ENCODE measurements around the gene RNF112. TPM values are rescaled to one million over a fixed set of nuclear protein-coding genes. Genes with fewer than 3 reads are reported as not detected.
A peak's percentile ranks its signal among the peaks of the same experiment; 100 is the strongest.

Gene RNF112
- polyA plus RNA-seq, 6 donors from 2014 or later: not detected

DNA sequence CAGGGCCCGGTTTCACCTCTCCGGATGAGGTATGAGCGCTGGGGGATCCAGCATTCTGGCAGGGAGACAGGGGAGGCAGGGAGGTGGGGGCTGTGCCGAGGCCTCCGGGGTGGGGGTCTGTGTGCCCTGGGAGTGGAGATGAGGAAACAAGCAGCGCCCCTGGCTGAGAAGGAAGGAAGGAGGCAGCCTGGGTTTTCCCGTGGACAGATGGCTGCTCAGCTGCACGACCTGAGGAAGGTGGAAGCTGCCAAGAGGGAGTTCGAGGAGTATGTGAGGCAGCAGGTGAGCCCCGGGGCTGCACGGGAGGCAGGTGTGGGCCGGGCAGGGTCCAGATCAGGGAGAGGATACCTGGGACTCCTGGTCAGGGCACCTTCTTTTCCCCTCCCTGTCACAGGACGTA, 4.3 kb downstream of the RNF112 start:
- H3K27me3 Mint-ChIP-seq: peaks cover 7 to 35% (median 10%) of the 10 kb centered on the region in 3 donors
- DNase-seq (no peak), ATAC-seq (ENCODE audit: low read depth in 2 of 2) (no peak)
- H3K36me3 Mint-ChIP-seq: no peaks in the 10 kb centered on the region
- H3K4me3 Mint-ChIP-seq: no peak overlapping the region
- H3K4me1 Mint-ChIP-seq: no peaks in the 10 kb centered on the region
- no peaks in the 10 kb centered on the region for H3K9me3 Mint-ChIP-seq
- no peak overlapping the region for H3K27ac Mint-ChIP-seq

DNA sequence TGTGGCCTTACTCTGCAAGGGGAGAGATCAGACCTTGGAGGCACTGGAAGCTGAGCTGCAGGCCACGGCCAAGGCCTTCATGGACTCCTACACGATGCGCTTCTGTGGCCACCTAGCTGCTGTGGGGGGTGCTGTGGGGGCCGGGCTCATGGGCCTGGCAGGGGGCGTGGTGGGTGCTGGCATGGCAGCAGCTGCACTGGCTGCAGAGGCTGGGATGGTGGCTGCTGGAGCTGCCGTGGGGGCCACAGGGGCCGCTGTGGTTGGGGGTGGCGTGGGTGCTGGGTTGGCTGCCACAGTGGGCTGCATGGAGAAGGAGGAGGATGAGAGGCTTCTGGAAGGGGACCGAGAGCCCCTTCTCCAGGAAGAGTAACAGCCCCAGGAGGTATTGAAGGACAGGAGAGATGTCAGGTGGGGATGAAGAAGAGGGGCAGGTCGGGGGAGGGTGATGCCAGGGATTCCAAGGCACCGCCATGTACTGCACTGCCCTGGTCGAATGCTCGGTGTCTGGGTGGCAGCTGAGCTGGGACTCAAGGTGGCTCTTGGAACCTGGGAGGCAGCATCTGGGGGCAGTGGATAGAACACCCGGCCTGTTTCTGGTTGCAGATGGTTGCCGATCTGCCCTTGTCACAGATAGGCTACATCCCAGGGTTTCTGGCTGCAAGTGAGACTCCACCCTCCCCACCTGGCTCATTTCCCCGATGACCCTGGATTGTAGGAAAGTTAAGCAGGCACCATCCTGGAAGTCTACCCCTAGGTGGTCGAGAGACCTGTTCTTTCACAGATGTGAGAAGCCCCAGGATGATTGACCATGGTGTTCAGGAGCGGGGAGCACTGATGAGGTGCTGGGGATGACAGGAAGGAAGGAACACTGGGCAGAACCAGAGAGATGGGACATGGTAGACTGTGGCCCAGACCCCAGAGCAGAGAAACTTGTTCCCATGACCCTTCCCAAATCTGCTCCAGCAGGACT, 5.1 kb downstream of the RNF112 start:
- no peak overlapping the region for H3K4me3 Mint-ChIP-seq
- no peaks in the 10 kb centered on the region for H3K9me3 Mint-ChIP-seq
- H3K27me3 Mint-ChIP-seq: peaks cover 7 to 34% (median 7%) of the 10 kb centered on the region in 3 donors

DNA sequence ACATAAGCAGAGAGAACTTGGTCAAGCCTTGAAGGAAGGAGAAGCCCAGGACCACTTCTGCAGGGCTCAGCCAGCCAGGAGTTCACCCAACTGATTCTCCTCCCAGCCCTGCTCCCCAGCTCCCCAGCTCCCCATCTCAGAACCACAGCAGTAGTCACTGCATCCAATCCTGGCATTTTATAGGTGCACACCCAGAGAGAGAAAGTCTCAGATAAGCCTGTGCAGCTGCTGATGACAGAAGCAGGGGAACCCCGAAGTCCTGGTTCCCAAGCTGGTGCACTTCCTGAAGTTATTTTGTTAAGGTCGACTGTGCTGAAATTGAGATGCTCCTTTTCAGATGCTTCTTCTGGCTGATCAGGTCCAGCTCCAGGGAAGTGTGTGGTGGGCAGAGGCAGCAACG, 6.6 kb downstream of the RNF112 start:
- peak overlapping the region in 1 of 6 donors; percentile 37 for H3K27ac Mint-ChIP-seq
- ATAC-seq (ENCODE audit: low read depth in 2 of 2) (no peak), DNase-seq (no peak)
- H3K9me3 Mint-ChIP-seq: no peaks in the 10 kb centered on the region
- H3K4me1 Mint-ChIP-seq: no peaks in the 10 kb centered on the region
- no peak overlapping the region for H3K4me3 Mint-ChIP-seq
- peaks cover 7 to 28% (median 7%) of the 10 kb centered on the region in 3 donors for H3K27me3 Mint-ChIP-seq
- no peaks in the 10 kb centered on the region for H3K36me3 Mint-ChIP-seq

More for the DNA sequence above, 5.1 kb downstream of the RNF112 start:
- Mint-ChIP-seq H3K36me3 (no peaks in the 10 kb centered on the region), H3K4me1 (no peaks in the 10 kb centered on the region), H3K27ac (peak overlapping the region in 1 of 6 donors; percentile 49)
- ATAC-seq (ENCODE audit: low read depth in 2 of 2): no peak
- no peak for DNase-seq

DNA sequence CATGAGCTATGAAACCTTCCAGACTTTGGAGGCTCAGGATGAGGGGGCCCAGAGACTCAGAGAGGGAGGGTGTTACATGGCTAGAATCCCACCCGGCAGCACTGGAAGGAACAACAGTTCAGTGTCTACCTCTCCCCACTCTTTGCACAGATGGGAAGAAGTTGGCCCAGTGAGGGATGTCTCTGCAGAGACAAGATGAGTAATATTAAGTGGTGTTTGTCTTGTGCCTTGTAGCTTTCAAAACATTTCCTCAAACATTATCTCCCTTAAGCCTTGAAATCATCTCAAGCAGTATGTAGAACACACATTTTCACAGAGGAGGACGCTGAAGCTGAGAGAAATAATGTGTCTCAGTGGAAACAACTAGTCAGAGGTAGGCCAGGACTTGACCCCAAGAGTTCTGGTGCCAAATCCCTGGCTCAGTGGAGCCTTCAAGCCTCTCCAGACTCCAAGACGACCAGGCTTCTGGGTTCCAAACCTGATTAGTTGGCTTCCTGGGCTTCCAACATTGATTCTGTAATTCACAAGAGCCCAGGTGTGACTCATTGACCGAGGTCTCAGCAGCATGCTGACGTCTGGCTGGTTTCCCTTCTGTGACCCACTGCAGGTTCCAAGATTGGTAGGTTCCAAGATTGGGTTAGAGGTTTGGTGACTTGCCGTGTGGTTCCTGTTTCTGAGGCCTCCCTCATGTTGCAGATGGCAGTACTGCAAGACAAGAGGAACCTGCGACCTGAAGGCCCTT, 7.4 kb downstream of the RNF112 start:
- Mint-ChIP-seq H3K27ac (peak overlapping the region in 2 of 6 donors; percentile 1 to 54), H3K27me3 (peaks cover 1 to 28% (median 7%) of the 10 kb centered on the region in 3 donors), H3K36me3 (no peaks in the 10 kb centered on the region), H3K4me1 (no peaks in the 10 kb centered on the region), H3K9me3 (no peaks in the 10 kb centered on the region), H3K4me3 (no peak overlapping the region)
- peak in 1 of 2 donors; percentile 25 for ATAC-seq (ENCODE audit: low read depth in 2 of 2)
- DNase-seq: no peak

DNA sequence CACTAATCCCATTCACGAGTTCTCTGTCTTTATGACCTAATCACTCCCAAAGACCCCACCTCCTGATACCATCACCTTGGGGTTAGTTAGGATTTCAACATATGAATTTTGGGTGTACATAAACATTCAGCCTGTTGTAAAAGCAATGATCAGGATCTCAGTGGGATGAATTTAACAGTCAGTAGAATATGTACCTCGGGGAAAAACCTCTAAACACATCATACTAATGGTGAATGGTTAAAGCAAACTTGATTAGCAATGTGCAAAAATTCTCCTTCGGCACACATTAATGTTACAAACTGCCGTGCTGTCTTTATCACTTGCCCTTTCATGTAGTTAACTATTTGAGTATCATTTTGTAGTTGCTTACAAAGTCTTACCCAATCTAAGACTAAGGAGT, 10.2 kb downstream of the RNF112 start:
- DNase-seq (no peak), ATAC-seq (ENCODE audit: low read depth in 2 of 2) (no peak)
- H3K4me1 Mint-ChIP-seq: no peaks in the 10 kb centered on the region
- H3K9me3 Mint-ChIP-seq: no peaks in the 10 kb centered on the region
- H3K27ac Mint-ChIP-seq: no peak overlapping the region
- no peak overlapping the region for H3K4me3 Mint-ChIP-seq
- no peaks in the 10 kb centered on the region for H3K36me3 Mint-ChIP-seq
- H3K27me3 Mint-ChIP-seq: peaks cover 0 to 21% (median 7%) of the 10 kb centered on the region in 3 donors

DNA sequence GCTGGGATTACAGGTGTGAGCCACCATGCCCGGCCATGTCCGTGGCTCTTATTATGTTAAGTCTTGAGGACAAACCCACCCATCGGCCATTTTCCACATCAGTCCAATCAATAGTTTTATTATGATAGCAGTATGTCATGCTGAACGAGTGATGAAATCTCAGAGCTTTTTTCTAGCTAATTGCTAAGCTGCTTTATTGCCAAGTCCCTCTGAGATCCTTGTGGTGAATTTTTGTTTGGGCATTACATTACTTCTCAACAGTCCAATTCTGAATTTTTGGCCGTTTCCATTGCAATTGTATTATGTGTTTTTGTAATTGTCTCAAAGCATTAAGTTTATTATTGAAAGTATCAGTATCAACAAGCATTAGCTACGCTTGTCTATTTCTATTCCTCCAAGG, 10.9 kb downstream of the RNF112 start:
- Mint-ChIP-seq H3K36me3 (no peaks in the 10 kb centered on the region), H3K27me3 (peaks cover 0 to 23% (median 7%) of the 10 kb centered on the region in 3 donors), H3K4me3 (no peak overlapping the region), H3K4me1 (no peaks in the 10 kb centered on the region), H3K9me3 (no peaks in the 10 kb centered on the region), H3K27ac (no peak overlapping the region)
- DNase-seq (no peak), ATAC-seq (ENCODE audit: low read depth in 2 of 2) (no peak)

DNA sequence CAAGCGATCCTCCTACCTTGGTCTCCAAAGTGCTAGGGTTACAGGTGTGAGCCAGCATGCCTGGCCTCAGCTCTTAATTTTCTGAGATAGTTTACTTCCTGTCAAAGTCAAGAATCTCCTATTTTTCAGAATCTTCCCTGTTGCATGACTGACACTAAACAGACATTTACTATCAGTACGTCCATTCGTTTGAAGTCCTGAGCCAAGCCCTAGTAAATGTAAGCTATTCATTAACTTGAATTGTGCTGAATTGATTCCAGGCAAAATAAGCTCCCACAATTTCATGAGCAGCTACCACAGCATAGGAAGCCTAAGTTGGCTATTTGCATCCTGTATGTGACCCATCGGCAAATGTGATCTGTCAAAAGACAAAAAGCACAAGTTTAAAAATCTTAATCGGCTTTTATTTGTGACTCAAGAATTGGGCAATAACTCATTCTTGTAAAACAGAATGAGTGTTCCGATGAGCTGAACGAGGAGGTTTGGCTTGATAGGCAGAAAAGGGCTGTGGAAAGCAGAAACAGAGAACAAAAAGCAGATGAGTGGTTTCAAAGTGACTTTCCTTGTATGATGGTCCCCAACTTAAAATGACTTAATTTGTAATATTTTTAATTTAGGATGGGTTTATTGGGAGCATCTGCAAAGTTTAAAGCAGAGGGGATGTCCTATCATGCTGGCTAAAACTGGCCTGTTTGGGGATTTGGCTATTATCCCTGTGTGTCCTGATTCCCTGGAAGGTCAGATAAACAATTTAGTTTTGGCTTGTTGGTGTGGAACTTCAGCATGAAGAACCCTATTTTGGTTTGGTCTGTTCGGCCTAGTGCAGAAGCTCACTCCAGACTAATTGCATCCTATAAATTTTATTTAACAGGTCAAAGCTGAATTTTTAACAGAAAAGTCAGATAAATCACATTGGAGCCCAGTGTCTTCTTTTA, 14.2 kb downstream of the RNF112 start:
- no peak overlapping the region for H3K27ac Mint-ChIP-seq
- ATAC-seq (ENCODE audit: low read depth in 2 of 2) (no peak), DNase-seq (no peak)
- no peaks in the 10 kb centered on the region for H3K4me1 Mint-ChIP-seq
- H3K27me3 Mint-ChIP-seq: peaks cover 0 to 28% (median 5%) of the 10 kb centered on the region in 3 donors
- no peak overlapping the region for H3K4me3 Mint-ChIP-seq
- H3K9me3 Mint-ChIP-seq: no peaks in the 10 kb centered on the region
- no peaks in the 10 kb centered on the region for H3K36me3 Mint-ChIP-seq

DNA sequence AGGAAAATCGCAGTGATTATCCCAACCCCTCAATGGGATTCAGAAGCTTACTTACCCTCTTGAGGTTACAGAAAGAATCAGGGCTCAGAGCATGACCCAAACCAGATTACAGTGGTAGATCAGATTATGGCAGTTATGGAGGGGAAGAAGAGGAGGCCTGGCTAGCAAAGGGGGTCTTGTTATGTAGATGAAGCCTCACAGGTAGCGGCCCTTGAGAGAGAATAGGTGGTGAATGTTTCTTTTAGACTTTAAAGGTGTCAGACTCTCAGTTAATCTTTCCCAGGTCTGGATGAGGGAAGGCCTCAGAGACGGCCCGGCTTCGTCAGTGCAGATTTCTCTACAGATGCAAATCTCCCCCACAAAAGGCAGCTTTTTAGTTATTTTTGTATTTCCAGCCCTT, 15.6 kb downstream of the RNF112 start:
- Mint-ChIP-seq H3K4me1 (no peaks in the 10 kb centered on the region), H3K4me3 (no peak overlapping the region), H3K9me3 (no peaks in the 10 kb centered on the region), H3K36me3 (no peaks in the 10 kb centered on the region), H3K27ac (no peak overlapping the region), H3K27me3 (peaks cover 0 to 22% (median 7%) of the 10 kb centered on the region in 3 donors)
- DNase-seq: no peak
- no peak for ATAC-seq (ENCODE audit: low read depth in 2 of 2)

DNA sequence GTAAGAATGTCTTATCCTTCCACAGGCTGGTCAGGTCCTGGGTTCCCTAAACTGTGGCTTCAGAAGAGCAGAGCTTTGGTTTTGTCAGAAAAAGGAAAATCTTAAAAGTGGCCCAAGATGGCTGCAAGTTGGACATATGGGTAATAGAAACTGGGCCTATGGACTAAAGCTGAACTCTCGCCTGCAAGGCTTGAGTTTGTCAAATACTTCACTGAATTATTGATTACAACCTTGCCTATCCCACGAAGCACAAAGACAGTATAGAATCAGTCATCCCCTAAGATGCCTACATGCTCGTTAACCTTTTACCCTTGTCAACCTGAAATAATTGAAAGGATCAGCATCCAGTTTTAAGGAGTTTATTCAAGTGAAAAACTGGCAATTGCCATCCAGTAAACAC, 20.7 kb downstream of the RNF112 start:
- Mint-ChIP-seq H3K36me3 (no peaks in the 10 kb centered on the region), H3K4me1 (no peaks in the 10 kb centered on the region), H3K27me3 (peaks cover 0 to 11% (median 10%) of the 10 kb centered on the region in 3 donors), H3K4me3 (no peak overlapping the region), H3K9me3 (no peaks in the 10 kb centered on the region), H3K27ac (no peak overlapping the region)
- ATAC-seq (ENCODE audit: low read depth in 2 of 2): no peak
- DNase-seq: no peak

DNA sequence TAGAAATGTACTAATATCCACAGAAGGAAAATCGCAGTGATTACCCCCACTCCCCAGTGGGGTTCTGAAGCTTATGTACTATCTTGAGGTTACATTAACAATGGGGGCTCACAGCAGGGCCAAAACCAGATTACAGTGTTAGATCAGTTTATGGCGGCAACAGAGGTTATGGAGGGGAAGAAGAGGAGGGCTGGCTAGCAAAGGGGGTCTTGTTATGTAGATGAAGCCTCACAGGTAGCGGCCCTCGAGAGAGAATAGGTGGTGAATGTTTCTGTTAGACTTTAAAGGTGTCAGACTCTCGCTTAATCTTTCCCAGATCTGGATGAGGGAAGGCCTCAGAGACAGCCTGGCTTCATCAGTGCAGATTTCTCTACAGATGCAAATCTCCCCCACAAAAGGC, 22.2 kb downstream of the RNF112 start:
- DNase-seq: no peak
- Mint-ChIP-seq H3K36me3 (no peaks in the 10 kb centered on the region), H3K27me3 (peaks cover 0 to 9% (median 6%) of the 10 kb centered on the region in 3 donors), H3K4me1 (no peaks in the 10 kb centered on the region), H3K27ac (no peak overlapping the region), H3K4me3 (no peak overlapping the region), H3K9me3 (no peaks in the 10 kb centered on the region)
- no peak for ATAC-seq (ENCODE audit: low read depth in 2 of 2)

DNA sequence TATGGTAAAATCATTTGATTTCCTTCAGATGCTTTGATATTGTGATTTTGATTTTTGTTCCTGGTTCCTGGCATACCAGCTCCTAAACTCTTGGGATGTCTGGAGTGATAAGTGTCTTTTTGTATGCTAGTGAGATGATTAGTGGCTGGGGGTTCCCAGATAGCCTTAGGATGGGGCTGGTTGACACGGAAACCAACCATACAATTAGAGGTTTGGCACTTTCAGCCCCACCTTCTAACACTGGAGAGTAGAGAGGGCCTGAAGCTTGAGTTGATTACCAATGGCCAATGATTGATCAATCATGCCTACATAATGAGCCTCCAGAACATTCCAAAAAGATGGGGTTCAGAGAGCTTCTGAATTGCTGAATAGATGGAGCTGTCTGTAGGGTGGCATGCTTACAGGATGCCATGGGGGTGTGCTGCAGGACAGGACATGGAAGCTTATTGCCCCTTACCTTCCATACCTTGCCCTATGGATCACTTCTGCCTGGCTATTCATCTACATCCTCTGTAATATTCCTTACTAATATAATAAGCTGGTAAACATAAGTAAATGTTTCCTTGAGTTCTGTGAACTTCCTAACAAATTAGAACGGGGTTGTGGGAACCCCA, 22.8 kb downstream of the RNF112 start:
- no peaks in the 10 kb centered on the region for H3K9me3 Mint-ChIP-seq
- DNase-seq (no peak), ATAC-seq (ENCODE audit: low read depth in 2 of 2) (no peak)
- H3K4me3 Mint-ChIP-seq: no peak overlapping the region
- no peaks in the 10 kb centered on the region for H3K36me3 Mint-ChIP-seq
- H3K4me1 Mint-ChIP-seq: no peaks in the 10 kb centered on the region
- H3K27me3 Mint-ChIP-seq: peaks cover 0 to 9% (median 5%) of the 10 kb centered on the region in 3 donors
- no peak overlapping the region for H3K27ac Mint-ChIP-seq

DNA sequence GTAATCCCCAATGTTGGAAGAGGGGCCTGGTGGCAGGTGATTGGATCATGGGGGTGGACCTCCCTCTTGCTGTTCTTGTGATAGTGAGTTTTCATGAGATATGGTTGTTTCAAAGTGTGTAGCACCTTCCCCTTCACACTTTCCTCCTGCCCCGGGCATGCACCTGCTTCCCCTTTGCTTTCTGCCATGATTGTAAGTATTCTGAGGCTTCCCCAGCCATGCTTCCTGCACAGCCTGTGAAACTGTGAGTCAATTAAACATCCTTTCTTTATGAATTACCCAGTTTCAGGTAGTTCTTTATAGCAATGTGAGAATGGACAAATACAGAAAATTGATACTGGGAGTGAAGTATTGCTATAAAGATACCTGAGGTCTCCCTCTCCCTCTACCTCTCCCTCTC, 29.4 kb downstream of the RNF112 start:
- no peak overlapping the region for H3K4me3 Mint-ChIP-seq
- DNase-seq (no peak), ATAC-seq (ENCODE audit: low read depth in 2 of 2) (no peak)
- peaks cover 9 to 31% (median 17%) of the 10 kb centered on the region in 7 donors for H3K9me3 Mint-ChIP-seq
- peaks cover 0 to 40% (median 8%) of the 10 kb centered on the region in 3 donors for H3K27me3 Mint-ChIP-seq
- peak overlapping the region in 1 of 6 donors; percentile 8 for H3K27ac Mint-ChIP-seq
- H3K4me1 Mint-ChIP-seq: peaks cover 0 to 4% (median 3%) of the 10 kb centered on the region in 3 donors
- H3K36me3 Mint-ChIP-seq: peaks cover 9 to 21% of the 10 kb centered on the region in 2 donors
